ENCODE measurements around the gene C3. TPM values are rescaled to one million over a fixed set of nuclear protein-coding genes. Genes with fewer than 3 reads are reported as not detected.

C3 gene
- total and polyA plus RNA-seq, 2 experiments from 2014 or later: 5.1 to 17.7 TPM

GRCh38 chr19:6697291-6697690 lies 23.2 kb downstream of the C3 start:
- Histone ChIP-seq H3K79me2 (replicated peaks; ENCODE audit: insufficient read depth) (no peaks in the 10 kb centered on the region), H3K4me2 (no peak overlapping the region), H4K20me1 (replicated peaks; ENCODE audit: insufficient read depth) (no peaks in the 10 kb centered on the region), H2AFZ (no peak overlapping the region), H3K36me3 (ENCODE audit: insufficient read depth) (no peaks in the 10 kb centered on the region), H3F3A (replicated peaks; ENCODE audit: low read depth) (no peaks in the 10 kb centered on the region), H3K9me2 (ENCODE audit: insufficient read depth) (no peaks in the 10 kb centered on the region), H3K4me3 (no peak overlapping the region), H3K4me1 (ENCODE audit: insufficient read depth) (no peaks in the 10 kb centered on the region), H3K27ac (ENCODE audit: low read depth) (no peak overlapping the region), H3K27me3 (ENCODE audit: insufficient read depth) (no peaks in the 10 kb centered on the region)
- Mint-ChIP-seq H3K4me1 (no peaks in the 10 kb centered on the region), H3K27me3 (ENCODE audit: insufficient read depth, low read depth, poor library complexity) (peaks cover 6% of the 10 kb centered on the region), H3K36me3 (ENCODE audit: low read depth) (peaks cover 32% of the 10 kb centered on the region), H3K27ac (no peak overlapping the region), H3K4me3 (no peak overlapping the region), H3K9me3 (peaks cover 81% of the 10 kb centered on the region)
- ATAC-seq (no peak), DNase-seq (ENCODE audit: low spot score) (no peak)
- TF ChIP-seq EZH2phosphoT487 (IDR thresholded peaks at IDR 0.05; ENCODE audit: unreplicated experiment) (no peak), NANOG (IDR thresholded peaks at IDR 0.05; ENCODE audit: borderline replicate concordance) (no peak), STAT1 (IDR thresholded peaks at IDR 0.05; ENCODE audit: unreplicated experiment) (no peak), ZNF331 (CRISPR knock-in tag; IDR thresholded peaks at IDR 0.05; ENCODE audit: low read depth) (no peak), CREB1 (CRISPR knock-in tag; IDR thresholded peaks at IDR 0.05; ENCODE audit: low read depth) (no peak), CTCF (conservative IDR thresholded peaks at IDR 0.05; ENCODE audit: low read depth in 2 of 2) (no peak), ZNF114 (CRISPR knock-in tag; IDR thresholded peaks at IDR 0.05) (no peak), JUNB (IDR thresholded peaks at IDR 0.05; ENCODE audit: unreplicated experiment) (no peak), ZNF462 (CRISPR knock-in tag; IDR thresholded peaks at IDR 0.05) (no peak), REST (IDR thresholded peaks at IDR 0.05; ENCODE audit: unreplicated experiment) (no peak), ETS1 (IDR thresholded peaks at IDR 0.05) (no peak), POLR2AphosphoS5 (IDR thresholded peaks at IDR 0.05; ENCODE audit: low read depth) (no peak), EZH2 (IDR thresholded peaks at IDR 0.05; ENCODE audit: low read depth, unreplicated experiment) (no peak)

Measured in GM23338 (cell line).